Activated naive CD4-positive, alpha-beta T cell treated with anti-CD3 and anti-CD28 coated beads, Interleukin-2, amount 50 U/mL, for 16 hours (primary cell): ENCODE measurements around the gene MTMR11.
A peak's percentile ranks its signal among the peaks of the same experiment; 100 is the strongest.
"Not testable (repeated sequence)": the region's sequence is repeated elsewhere in the genome, so short reads cannot be mapped to it uniquely, and the experiment has no call there.

Source experiments
- DNase-seq: peaks from one replicate; pipeline ENCODE4 v3.0.0-alpha.2; 2020

MTMR11 gene, protein sequence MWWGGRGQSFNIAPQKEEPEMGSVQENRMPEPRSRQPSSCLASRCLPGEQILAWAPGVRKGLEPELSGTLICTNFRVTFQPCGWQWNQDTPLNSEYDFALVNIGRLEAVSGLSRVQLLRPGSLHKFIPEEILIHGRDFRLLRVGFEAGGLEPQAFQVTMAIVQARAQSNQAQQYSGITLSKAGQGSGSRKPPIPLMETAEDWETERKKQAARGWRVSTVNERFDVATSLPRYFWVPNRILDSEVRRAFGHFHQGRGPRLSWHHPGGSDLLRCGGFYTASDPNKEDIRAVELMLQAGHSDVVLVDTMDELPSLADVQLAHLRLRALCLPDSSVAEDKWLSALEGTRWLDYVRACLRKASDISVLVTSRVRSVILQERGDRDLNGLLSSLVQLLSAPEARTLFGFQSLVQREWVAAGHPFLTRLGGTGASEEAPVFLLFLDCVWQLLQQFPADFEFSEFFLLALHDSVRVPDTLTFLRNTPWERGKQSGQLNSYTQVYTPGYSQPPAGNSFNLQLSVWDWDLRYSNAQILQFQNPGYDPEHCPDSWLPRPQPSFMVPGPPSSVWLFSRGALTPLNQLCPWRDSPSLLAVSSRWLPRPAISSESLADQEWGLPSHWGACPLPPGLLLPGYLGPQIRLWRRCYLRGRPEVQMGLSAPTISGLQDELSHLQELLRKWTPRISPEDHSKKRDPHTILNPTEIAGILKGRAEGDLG

GRCh38 chr1:149936170-149936991 is at the start of gene MTMR11:
TSS of gene MTMR11 (minus strand) at chr1:149936879. CDS start at chr1:149936647, 232 bp downstream.
- no peak for DNase-seq

DNA sequence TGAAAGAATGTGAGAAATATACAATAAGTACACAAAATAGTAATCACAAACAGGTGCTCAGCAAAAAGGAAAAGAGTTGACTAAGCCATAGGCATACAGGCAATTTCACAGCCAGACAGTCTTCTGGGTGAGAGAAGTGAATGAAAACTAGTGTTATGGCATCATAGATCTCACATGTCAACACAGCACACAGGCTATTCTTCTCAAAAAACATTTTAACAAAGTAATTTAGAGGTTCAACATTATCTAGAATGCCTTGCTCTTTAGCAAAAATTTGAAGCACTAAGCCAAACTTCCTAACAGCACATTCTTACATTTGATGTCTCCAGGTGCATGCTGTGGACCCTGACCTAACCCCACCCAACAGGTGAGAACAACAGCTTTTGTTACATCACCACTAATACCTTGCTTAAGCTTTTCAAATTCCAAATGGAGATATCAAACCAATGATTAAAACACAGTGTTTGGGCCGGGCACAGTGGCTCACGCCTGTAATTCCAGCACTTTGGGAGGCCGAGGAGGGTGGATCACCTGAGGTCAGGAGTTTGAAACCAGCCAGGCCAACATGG is 43.4 kb upstream of the MTMR11 start:
- no peak for DNase-seq

GRCh38 chr1:149979245-149979971 is 42.7 kb upstream of the MTMR11 start:
- DNase-seq: no peak

- no peak for DNase-seq
Measured at GRCh38 chr1:149978547-149979023, 41.9 kb upstream of the MTMR11 start.

DNA sequence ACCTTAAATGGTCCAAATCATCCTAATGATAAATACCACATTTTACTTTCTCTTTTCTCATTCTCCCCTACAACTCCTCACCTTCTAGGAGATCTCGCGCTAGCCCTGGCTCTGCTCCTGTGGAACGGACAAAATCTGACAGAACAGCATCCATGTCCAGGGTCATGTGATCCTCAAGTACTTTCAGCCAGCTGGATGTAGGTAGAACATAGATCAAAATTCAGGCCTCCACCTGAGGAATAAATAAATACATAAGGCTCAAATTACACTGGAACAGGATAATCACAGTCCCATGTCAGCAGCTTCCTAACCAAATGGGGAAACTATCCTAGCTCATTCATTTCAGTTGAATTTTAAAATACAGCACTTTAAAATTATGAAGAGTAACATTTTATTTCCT is 40.7 kb upstream of the MTMR11 start:
- no peak for DNase-seq

DNA sequence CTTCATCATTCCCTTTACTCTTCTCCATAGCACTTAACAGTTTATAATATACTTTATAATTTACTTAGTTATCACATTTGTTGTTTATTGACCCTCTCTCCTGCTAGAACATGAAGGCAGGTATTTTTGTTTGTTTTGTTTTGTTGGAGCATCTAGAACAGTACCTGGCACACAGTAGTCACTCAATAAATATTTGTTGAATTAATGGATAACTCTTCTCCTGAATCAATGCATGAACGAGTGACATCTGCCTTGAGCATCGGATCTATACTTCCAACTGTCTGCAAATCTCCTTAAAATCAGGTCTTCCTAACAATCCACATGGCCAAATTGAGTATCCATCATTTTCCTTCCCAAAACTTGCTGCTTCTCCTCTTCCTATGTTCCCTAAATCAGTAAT is 35.9 kb upstream of the MTMR11 start:
- DNase-seq: no peak

DNA sequence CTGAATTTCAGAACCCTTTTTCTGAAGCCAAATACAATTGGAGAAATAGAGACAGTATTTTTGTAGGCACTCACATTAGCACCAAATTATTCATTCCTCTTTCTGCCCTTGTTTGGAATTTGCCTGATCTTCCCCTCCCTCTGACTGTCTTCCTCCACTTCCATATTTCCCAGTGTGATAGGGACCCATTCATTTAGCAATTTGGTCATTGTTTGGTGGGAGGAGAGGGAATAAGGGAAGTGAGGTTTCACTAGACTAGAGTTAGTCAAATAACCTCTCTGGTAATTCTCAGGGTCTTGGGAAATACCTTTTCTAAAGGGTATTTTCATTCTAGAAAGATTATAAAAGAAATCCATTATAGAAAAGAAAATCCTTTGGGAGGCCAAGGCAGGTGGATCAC is 31.0 kb upstream of the MTMR11 start:
- no peak for DNase-seq

DNA sequence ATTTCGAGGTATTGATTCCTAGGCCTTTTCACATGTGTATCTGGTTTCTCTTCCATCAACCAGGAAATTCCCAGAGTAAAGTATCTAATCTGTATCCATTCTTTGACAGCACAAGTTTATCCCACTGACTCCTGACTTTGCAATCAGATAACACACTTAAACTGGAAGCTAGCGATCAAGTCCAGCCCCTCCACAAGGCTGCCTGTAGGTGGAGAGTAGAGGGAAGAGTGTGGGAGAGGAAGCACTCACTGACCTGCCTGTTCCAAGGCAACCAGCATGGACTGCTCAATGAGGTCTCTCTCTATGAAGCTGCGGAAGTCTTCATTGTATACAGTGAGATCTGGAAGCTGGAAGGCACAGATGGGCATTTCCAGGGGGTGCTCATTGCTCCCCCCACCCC is 30.4 kb upstream of the MTMR11 start:
- DNase-seq: no peak

DNA sequence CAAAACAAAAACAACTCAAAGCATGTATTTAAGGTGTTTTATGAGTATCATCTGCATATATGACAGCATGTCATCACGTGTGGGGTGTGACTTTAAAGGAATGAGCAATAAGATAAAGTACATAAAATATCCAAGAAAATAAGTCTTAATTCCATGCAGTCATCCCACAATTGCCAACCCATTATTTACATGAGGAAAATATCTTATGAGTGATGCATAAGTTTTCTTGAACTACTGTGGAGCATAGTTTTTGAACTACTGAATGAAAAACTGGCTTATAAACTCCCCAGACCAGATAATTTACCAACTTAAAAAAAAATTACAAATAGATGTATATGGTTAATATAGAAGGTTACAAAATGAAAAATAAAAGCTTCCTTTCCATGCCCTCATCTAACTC is 29.7 kb upstream of the MTMR11 start:
- no peak for DNase-seq

GRCh38 chr1:149965440-149965839 is 28.8 kb upstream of the MTMR11 start:
- DNase-seq: no peak

GRCh38 chr1:149963358-149963757 is 26.7 kb upstream of the MTMR11 start:
- DNase-seq: no peak

- DNase-seq: no peak
Measured at GRCh38 chr1:149962736-149963135, 26.1 kb upstream of the MTMR11 start.

DNA sequence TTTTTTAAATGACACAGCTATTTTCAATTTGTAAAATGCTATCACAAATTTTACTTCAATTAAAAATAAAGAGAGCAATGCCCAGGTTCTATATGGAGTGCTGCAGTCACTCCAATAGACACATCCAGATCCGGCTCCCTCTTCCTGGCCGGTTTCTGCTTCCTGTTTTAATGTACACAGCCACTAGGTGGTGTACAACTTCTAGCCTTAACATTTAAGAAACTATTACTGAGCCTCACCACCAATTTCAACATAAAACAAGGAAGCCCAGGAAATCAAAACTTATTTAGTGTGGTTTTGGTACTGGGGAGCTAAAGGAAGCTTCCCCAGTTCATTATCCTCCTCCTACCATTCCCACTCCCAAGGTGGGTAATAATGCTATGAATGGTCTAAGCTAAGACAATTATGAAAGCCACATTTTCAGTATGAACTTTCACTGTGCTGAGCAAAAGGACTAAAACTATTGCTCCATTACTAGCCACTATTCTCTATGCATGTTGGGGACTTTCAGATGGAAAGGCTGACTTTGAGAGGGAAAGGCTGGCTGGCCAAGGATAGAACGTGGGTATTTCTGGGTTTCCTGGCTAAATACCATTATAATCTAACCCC is 25.5 kb upstream of the MTMR11 start:
- peak; percentile 20 for DNase-seq

- not testable (repeated sequence) for DNase-seq
Measured at GRCh38 chr1:149957548-149957947, 20.9 kb upstream of the MTMR11 start.

- DNase-seq: no peak
Measured at GRCh38 chr1:149949911-149950310, 13.2 kb upstream of the MTMR11 start.

DNA sequence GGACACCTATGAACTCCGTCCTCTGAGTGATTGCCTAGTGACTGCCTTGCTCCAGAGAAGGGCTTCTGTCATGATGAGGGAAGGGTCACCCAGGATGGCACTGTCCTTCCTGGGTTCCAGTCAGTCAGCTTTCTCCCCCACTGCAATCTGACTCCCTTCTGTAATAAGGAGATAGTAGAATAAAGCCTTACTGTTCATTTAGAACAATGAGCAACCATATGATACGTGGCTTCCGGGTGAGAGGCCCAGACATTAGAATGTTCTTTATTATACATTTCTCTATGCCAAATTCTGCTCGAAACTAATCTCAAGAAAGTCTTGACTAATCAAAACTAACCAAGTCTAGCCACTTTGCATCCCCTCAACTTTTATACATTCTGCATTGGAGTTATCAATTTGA is 8.5 kb upstream of the MTMR11 start:
- no peak for DNase-seq

- no peak for DNase-seq
Measured at GRCh38 chr1:149942885-149943284, 6.2 kb upstream of the MTMR11 start.

DNA sequence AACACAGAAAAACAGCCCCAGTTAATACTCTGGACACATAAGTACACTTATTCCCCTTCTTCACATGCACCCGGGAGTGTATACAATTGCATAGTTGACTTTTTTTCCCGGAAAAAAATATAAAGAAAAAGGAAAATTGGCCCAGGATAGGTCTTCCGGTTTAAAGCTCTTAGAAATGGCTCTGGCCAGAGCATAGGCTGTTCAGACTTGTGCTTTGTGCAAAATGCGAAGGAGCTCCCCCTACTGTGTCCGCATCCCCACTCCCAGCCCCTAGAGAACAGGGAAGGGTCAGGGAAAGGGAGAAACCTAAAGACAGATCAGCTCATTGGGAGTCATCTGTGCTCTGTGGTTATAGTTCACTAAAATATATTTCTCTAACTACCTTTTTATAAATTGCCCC is 5.5 kb upstream of the MTMR11 start:
- DNase-seq: no peak

DNA sequence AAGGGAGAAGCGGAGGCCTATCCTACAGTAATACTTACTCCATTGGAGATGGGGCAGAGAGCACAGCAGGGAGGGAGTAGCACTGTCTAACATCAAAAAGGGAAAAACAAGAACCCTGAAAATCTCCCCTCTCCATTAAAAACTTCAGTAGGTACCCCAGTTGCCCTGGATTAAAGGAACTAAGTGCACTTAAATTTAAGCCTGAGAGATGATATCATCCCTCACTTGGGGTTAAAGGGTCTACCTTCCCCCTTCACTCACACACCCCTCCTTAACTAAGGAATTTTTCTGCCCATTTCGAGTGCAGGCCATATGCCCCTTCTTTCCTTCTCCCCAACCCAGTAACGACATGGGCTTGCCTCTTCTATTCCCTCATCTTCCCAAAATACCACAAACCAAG is 3.7 kb upstream of the MTMR11 start:
- no peak for DNase-seq

DNA sequence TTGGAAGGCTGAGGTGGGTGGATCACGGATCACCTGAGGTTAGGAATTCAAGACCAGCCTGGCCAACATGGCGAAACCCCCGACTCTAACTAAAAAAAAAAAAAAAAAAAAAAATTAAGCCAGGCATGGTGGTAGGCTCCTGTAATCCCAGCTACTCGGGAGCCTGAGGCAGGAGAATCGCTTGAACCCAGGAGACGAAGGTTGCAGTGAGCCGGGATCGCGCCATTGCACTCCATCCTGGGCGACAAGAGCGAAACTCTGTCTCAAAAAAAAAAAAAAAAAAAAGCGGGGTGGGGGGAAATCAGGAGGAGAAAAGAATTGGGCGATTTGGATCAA is 2.0 kb upstream of the MTMR11 start:
- not testable (repeated sequence) for DNase-seq

- no peak for DNase-seq
Measured at GRCh38 chr1:149937759-149938158, 1.1 kb upstream of the MTMR11 start.
